ENCODE measurements around the gene TOMM5. TPM values are rescaled to one million over a fixed set of nuclear protein-coding genes. Genes with fewer than 3 reads are reported as not detected.

TOMM5 gene
- total RNA-seq, 4 donors from 2014 or later = 14.3 to 70.3 (median 63.1) TPM

DNA sequence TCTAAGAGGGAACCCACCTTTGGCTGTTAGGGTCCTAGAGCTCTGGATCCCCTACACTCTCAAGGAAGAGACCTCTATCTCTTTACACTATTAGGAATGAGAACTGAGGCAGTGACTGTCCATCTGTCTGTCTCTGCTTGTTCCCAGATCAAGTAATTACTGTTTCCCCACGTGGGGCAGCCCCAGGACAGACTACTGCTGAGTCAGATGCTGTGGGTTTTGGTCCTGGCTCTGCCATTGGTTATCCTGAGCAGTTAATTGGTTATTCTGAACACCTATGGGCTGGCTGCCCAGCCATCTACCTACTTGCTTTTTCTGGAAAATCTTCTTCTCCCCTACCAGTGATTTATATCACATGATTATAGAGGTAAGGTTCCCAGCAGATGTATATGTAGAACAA is 49.5 kb downstream of the TOMM5 start:
- H3K36me3 ChIP-seq = peaks cover 0 to 5% (median 0%) of the 10 kb centered on the region in 4 donors
- H3K27ac ChIP-seq = no peak overlapping the region
- intact Hi-C loops (cut with DNase I; ENCODE audit: low total_unique reads) = no loop called here
- no peaks in the 10 kb centered on the region for H3K9me3 ChIP-seq
- peaks cover 0 to 5% (median 2%) of the 10 kb centered on the region in 4 donors for H3K4me1 ChIP-seq
- no peak for DNase-seq
- no peaks in the 10 kb centered on the region for H3K27me3 ChIP-seq
- WGBS, 2 donors (ENCODE audit: low coverage in 1 of 2) = 55% methylated on average over 1 of the region's 1 CpG; no CpG with 5 or more reads in 1 of the 2 donors
- TF ChIP-seq, protein P1, sequence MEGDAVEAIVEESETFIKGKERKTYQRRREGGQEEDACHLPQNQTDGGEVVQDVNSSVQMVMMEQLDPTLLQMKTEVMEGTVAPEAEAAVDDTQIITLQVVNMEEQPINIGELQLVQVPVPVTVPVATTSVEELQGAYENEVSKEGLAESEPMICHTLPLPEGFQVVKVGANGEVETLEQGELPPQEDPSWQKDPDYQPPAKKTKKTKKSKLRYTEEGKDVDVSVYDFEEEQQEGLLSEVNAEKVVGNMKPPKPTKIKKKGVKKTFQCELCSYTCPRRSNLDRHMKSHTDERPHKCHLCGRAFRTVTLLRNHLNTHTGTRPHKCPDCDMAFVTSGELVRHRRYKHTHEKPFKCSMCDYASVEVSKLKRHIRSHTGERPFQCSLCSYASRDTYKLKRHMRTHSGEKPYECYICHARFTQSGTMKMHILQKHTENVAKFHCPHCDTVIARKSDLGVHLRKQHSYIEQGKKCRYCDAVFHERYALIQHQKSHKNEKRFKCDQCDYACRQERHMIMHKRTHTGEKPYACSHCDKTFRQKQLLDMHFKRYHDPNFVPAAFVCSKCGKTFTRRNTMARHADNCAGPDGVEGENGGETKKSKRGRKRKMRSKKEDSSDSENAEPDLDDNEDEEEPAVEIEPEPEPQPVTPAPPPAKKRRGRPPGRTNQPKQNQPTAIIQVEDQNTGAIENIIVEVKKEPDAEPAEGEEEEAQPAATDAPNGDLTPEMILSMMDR (IDR thresholded peaks at IDR 0.05) = no peak
- no peak for TF ChIP-seq POLR2A (IDR thresholded peaks at IDR 0.05)
- TF ChIP-seq POLR2AphosphoS5 (IDR thresholded peaks at IDR 0.05) = no peak
- no peak for TF ChIP-seq EP300 (IDR thresholded peaks at IDR 0.05; ENCODE audit: low read depth)
- H3K4me3 ChIP-seq = no peak overlapping the region
- in situ Hi-C loops (cut with MboI; ENCODE audit: low pct_ligation_motif_present in 1 of 4, low pct_unique_long_range_greater_than_20kb in 1 of 4, low sequenced_read_pairs in 3 of 4) = loop anchor here in 1 of 4 donors (25.0 kb wide), 1 partner anchor 119 kb away; the partner anchor contains the start of gene FRMPD1

DNA sequence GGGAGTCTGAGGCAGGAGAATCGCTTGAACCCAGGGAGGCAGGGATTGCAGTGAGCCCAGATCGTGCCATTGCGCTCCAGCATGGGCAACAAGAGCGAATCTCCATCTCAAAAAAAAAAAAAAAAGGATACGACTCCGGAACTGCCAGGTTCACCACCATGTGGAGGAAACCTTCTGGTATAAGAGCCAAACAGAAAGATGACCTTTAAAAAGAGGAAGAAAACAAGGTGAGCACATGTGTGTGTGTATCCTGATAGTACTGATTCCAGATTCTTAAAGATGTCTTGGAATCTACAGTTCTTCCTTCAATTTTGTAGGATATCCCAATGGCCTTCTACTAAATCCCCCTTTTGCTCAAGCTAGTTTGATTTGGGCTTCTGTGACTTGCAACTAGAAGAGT is 49.9 kb downstream of the TOMM5 start:
- Histone ChIP-seq H3K36me3 (peaks cover 0 to 5% (median 0%) of the 10 kb centered on the region in 4 donors), H3K27me3 (no peaks in the 10 kb centered on the region), H3K27ac (no peak overlapping the region), H3K9me3 (no peaks in the 10 kb centered on the region), H3K4me3 (no peak overlapping the region), H3K4me1 (peaks cover 0 to 5% (median 2%) of the 10 kb centered on the region in 4 donors)
- 98% methylated on average over 6 of the region's 6 CpGs; no CpG with 5 or more reads in 1 of the 2 donors for WGBS, 2 donors (ENCODE audit: low coverage in 1 of 2)
- DNase-seq = no peak
- intact Hi-C loops (cut with DNase I; ENCODE audit: low total_unique reads) = no loop called here
- TF ChIP-seq POLR2A (IDR thresholded peaks at IDR 0.05) (no peak), POLR2AphosphoS5 (IDR thresholded peaks at IDR 0.05) (no peak), EP300 (IDR thresholded peaks at IDR 0.05; ENCODE audit: low read depth) (no peak)
- TF ChIP-seq, protein P1 (IDR thresholded peaks at IDR 0.05) = no peak
- in situ Hi-C loops (cut with MboI; ENCODE audit: low pct_ligation_motif_present in 1 of 4, low pct_unique_long_range_greater_than_20kb in 1 of 4, low sequenced_read_pairs in 3 of 4) = loop anchor here in 1 of 4 donors (25.0 kb wide), 1 partner anchor 120 kb away; the partner anchor contains the start of gene FRMPD1

DNA sequence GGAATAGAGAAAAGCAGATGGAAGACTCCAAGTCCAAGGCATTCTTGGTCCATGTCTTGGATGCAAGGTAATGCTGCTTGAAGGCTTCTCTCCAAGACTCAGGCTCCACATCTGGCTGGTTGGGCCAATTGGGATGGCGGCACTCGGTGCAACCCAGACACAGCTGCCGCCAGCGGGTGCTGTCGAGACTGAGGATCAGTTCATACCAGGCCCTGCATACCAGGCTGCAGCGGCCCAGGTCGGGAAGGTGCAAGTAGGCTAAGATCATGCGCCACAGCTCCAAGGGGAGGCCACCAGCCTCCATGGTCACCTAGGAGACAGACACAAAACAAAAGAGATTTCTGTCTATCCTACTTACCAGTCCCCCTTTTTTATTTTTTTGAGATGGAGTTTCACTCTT is 50.9 kb downstream of the TOMM5 start:
- WGBS, 2 donors (ENCODE audit: low coverage in 1 of 2) = 96% methylated on average over 8 of the region's 8 CpGs; no CpG with 5 or more reads in 1 of the 2 donors
- intact Hi-C loops (cut with DNase I; ENCODE audit: low total_unique reads) = no loop called here

DNA sequence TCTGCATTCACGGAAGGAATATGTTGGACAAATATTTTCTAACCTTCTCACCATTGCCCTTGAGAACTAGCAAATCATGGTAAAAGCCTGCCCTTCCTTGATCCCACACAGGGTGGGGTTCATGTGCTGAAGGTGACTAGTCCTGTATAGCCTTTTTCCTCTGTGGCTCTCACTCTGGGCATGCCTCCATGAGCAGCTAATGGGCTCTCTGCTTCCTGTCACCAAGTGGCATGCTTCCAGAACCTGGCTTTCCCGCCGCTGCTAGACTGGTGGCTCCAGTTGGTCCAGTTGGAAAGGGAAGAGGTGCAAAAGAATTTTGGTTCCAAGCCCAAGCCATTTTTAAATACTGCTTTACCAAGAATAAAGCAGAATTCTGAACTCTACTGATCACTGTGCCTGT is 51.8 kb downstream of the TOMM5 start:
- Histone ChIP-seq H3K27ac (no peak overlapping the region), H3K27me3 (no peaks in the 10 kb centered on the region), H3K36me3 (peaks cover 0 to 5% (median 0%) of the 10 kb centered on the region in 4 donors), H3K4me3 (no peak overlapping the region), H3K9me3 (no peaks in the 10 kb centered on the region), H3K4me1 (peaks cover 0 to 5% (median 2%) of the 10 kb centered on the region in 4 donors)
- peak; percentile 53 for DNase-seq
- 30 to 41% methylated on average over 3 of the region's 3 CpGs for WGBS, 2 donors (ENCODE audit: low coverage in 1 of 2)
- TF ChIP-seq, protein P1 (IDR thresholded peaks at IDR 0.05) = no peak
- no peak for TF ChIP-seq POLR2A (IDR thresholded peaks at IDR 0.05)
- no peak for TF ChIP-seq POLR2AphosphoS5 (IDR thresholded peaks at IDR 0.05)
- no peak for TF ChIP-seq EP300 (IDR thresholded peaks at IDR 0.05; ENCODE audit: low read depth)
- in situ Hi-C loops (cut with MboI; ENCODE audit: low pct_ligation_motif_present in 1 of 4, low pct_unique_long_range_greater_than_20kb in 1 of 4, low sequenced_read_pairs in 3 of 4) (loop anchor here in 1 of 4 donors (25.0 kb wide), 1 partner anchor 122 kb away; the partner anchor contains the start of gene FRMPD1), intact Hi-C loops (cut with DNase I; ENCODE audit: low total_unique reads) (no loop called here)

More for the DNA sequence above, 50.9 kb downstream of the TOMM5 start:
- no peaks in the 10 kb centered on the region for H3K27me3 ChIP-seq
- H3K9me3 ChIP-seq = no peaks in the 10 kb centered on the region
- H3K36me3 ChIP-seq = peaks cover 0 to 5% (median 0%) of the 10 kb centered on the region in 4 donors
- TF ChIP-seq, protein P1 (IDR thresholded peaks at IDR 0.05) = no peak
- TF ChIP-seq POLR2AphosphoS5 (IDR thresholded peaks at IDR 0.05) (no peak), EP300 (IDR thresholded peaks at IDR 0.05; ENCODE audit: low read depth) (no peak), POLR2A (IDR thresholded peaks at IDR 0.05) (no peak)
- no peak overlapping the region for H3K27ac ChIP-seq
- no peak overlapping the region for H3K4me3 ChIP-seq
- H3K4me1 ChIP-seq = peaks cover 0 to 5% (median 2%) of the 10 kb centered on the region in 4 donors
- in situ Hi-C loops (cut with MboI; ENCODE audit: low pct_ligation_motif_present in 1 of 4, low pct_unique_long_range_greater_than_20kb in 1 of 4, low sequenced_read_pairs in 3 of 4) = loop anchor here in 1 of 4 donors (25.0 kb wide), 1 partner anchor 121 kb away; the partner anchor contains the start of gene FRMPD1
- DNase-seq = no peak
